HepG2 (cell line): ENCODE results near the gene MYO16. TPM values are rescaled to one million over a fixed set of nuclear protein-coding genes. Genes with fewer than 3 reads are reported as not detected.

Experiments used
- ATAC-seq: fragments of 200-7000 bp; cut with Tn5 transposase; 3 replicates; pipeline ENCODE4 v1.9.1; 2020; ENCODE audit warnings: mild to moderate bottlenecking, moderate library complexity
- BruUV-seq: library from RNA; stranded (reverse); fragments of 400-500 nt; replicated peaks from 2 replicates; lab custom pipeline; 2021; lab: Mats Ljungman, UMichigan
- CTCF ChIA-PET: fragments of 300-600 bp; formaldehyde crosslinking; extraction: SDS; loops from one replicate; lab custom pipeline; 2021; ENCODE audit warnings: low total read pairs, inconsistent platforms, low intra/inter-chr PET ratio; lab: Yijun Ruan, JAX
- POLR2A ChIA-PET: fragments of 350-600 bp; sonication (Branson Sonifier 250); formaldehyde crosslinking; loops from one replicate; lab custom pipeline; 2020; ENCODE audit warnings: antibody characterized with exemption, inconsistent platforms; lab: Yijun Ruan, JAX
- DNase-seq: peaks from one replicate; pipeline ENCODE4 v3.0.0-alpha.2; 2015; ENCODE audit warnings: low spot score
- FAIRE-seq: peaks from 3 replicates; lab custom pipeline; 2011; peaks lifted over from hg19 to GRCh38; lab: Jason Lieb, UNC
- H2AFZ ChIP-seq: one replicate; pipeline ENCODE4 v1.6.1; 2011; ENCODE audit warnings: low read length, inconsistent platforms
- H3K27ac ChIP-seq: fragments of 300-600 bp; 3 replicates; pipeline ENCODE4 v1.8.0; 2011; ENCODE audit warnings: mixed run types, mild to moderate bottlenecking, mixed read lengths, low read length, inconsistent platforms; ENCODE audit not compliant: insufficient read depth; ENCODE audit errors: extremely low read length
- H3K27me3 ChIP-seq, 2 experiments: fragments of 200-600 bp in 1 of 2; 2 replicates in 1 of 2; 3 replicates in 1 of 2; pipeline versions ENCODE4 v1.6.0 to v1.8.0; 2011; ENCODE audit warnings: low read length in 2 of 2, mild to moderate bottlenecking in 2 of 2, moderate library complexity in 2 of 2, inconsistent platforms in 1 of 2; ENCODE audit not compliant: insufficient read depth in 2 of 2, control insufficient read depth in 1 of 2
- H3K36me3 ChIP-seq, 2 experiments: fragments of 200-600 bp in 1 of 2; replicated peaks in 1 of 2; 2 replicates in 1 of 2; 3 replicates in 1 of 2; pipeline versions ENCODE4 v1.5.1 to v1.8.0; 2011; ENCODE audit warnings: low read length in 2 of 2, inconsistent platforms in 1 of 2; ENCODE audit not compliant: insufficient read depth in 2 of 2, control insufficient read depth in 1 of 2
- H3K4me1 ChIP-seq: 2 replicates; pipeline ENCODE4 v1.5.1; 2012; ENCODE audit warnings: low read length, inconsistent platforms; ENCODE audit not compliant: insufficient read depth
- H3K4me2 ChIP-seq: 2 replicates; pipeline ENCODE4 v1.6.0; 2011; ENCODE audit warnings: low read depth, low read length, inconsistent platforms
- H3K4me3 ChIP-seq, 3 experiments: fragments of 200-600 bp in 1 of 3; sonication (generic), shearing (Covaris generic) in 1 of 3; replicated peaks in 1 of 3; 2 replicates each; pipeline ENCODE4 v1.5.1; 2011 to 2016; ENCODE audit warnings: low read length in 3 of 3, inconsistent platforms in 2 of 3, low read depth in 2 of 3, mild to moderate bottlenecking in 2 of 3, control low read depth in 1 of 3, mixed read lengths in 1 of 3; ENCODE audit not compliant: insufficient read depth in 1 of 3
- H3K79me2 ChIP-seq: one replicate; pipeline ENCODE4 v1.6.1; 2011; ENCODE audit warnings: low read length, inconsistent platforms; ENCODE audit not compliant: insufficient read depth
- H3K9ac ChIP-seq: 2 replicates; pipeline ENCODE4 v1.6.0; 2011; ENCODE audit warnings: mild to moderate bottlenecking, low read depth, low read length, inconsistent platforms; ENCODE audit not compliant: insufficient read depth
- H3K9me3 ChIP-seq: 2 replicates; pipeline ENCODE4 v1.5.1; 2012; ENCODE audit warnings: mild to moderate bottlenecking, low read length
- H4K20me1 ChIP-seq: 2 replicates; pipeline ENCODE4 v1.6.0; 2011; ENCODE audit warnings: inconsistent platforms, mild to moderate bottlenecking, low read length, moderate library complexity; ENCODE audit not compliant: insufficient read depth
- ATF7 ChIP-seq, 2 experiments: fragments of 450-650 bp in 1 of 2; sonication (generic) in 1 of 2; formaldehyde crosslinking in 1 of 2; IDR thresholded peaks; 2 replicates each; pipeline versions ENCODE4 v1.4.0 to v1.6.1; 2016 to 2020; ENCODE audit warnings: antibody characterized with exemption in 1 of 2, mild to moderate bottlenecking in 1 of 2, missing genetic modification reagents in 1 of 2
- GZF1 ChIP-seq: sonication (generic); formaldehyde crosslinking; IDR thresholded peaks from 2 replicates; pipeline ENCODE4 v1.5.1; 2020; ENCODE audit warnings: mild to moderate bottlenecking, missing genetic modification reagents
- HOXA7 ChIP-seq: sonication (generic); formaldehyde crosslinking; IDR thresholded peaks from 2 replicates; pipeline ENCODE4 v1.8.1; 2022; ENCODE audit warnings: mild to moderate bottlenecking, missing genetic modification reagents, moderate library complexity
- MATR3 ChIP-seq: sonication (generic); formaldehyde crosslinking; IDR thresholded peaks from 2 replicates; pipeline ENCODE4 v1.4.0; 2020; ENCODE audit warnings: missing genetic modification reagents
- SKIL ChIP-seq: sonication (generic); formaldehyde crosslinking; IDR thresholded peaks from 2 replicates; pipeline ENCODE4 v1.8.0; 2022; ENCODE audit warnings: missing genetic modification reagents, mild to moderate bottlenecking, moderate library complexity, borderline replicate concordance
- SNAPC4 ChIP-seq: sonication (generic); formaldehyde crosslinking; IDR thresholded peaks from 2 replicates; pipeline ENCODE4 v1.4.0; 2020; ENCODE audit warnings: mild to moderate bottlenecking, missing genetic modification reagents
- SNRNP70 ChIP-seq: fragments of 200-400 bp; formaldehyde crosslinking; IDR thresholded peaks from 2 replicates; pipeline ENCODE4 v1.6.1; 2017; ENCODE audit warnings: mild to moderate bottlenecking, low read depth, low read length, moderate library complexity
- TCF12 ChIP-seq, 2 experiments: fragments of 450-650 bp in 1 of 2; sonication (generic) in 1 of 2; formaldehyde crosslinking in 1 of 2; IDR thresholded peaks; 2 replicates each; pipeline versions ENCODE4 v1.6.1 to v1.8.0; 2017 to 2022; ENCODE audit warnings: antibody characterized with exemption in 1 of 2, mild to moderate bottlenecking in 1 of 2, missing genetic modification reagents in 1 of 2, moderate library complexity in 1 of 2
- ZBTB20 ChIP-seq: sonication (generic); formaldehyde crosslinking; IDR thresholded peaks from 2 replicates; pipeline ENCODE4 v1.8.1; 2023; ENCODE audit warnings: missing genetic modification reagents, low read depth, mild to moderate bottlenecking, borderline replicate concordance
- ZBTB7A ChIP-seq: sonication (generic); formaldehyde crosslinking; IDR thresholded peaks from 2 replicates; pipeline ENCODE4 v1.8.0; 2022; ENCODE audit warnings: mild to moderate bottlenecking, missing genetic modification reagents
- ZEB1 ChIP-seq: IDR thresholded peaks from 2 replicates; pipeline ENCODE4 v1.6.1; 2012; ENCODE audit warnings: mild to moderate bottlenecking, low read depth, inconsistent platforms; ENCODE audit not compliant: insufficient replicate concordance
- ZNF660 ChIP-seq: sonication (generic); formaldehyde crosslinking; IDR thresholded peaks from 2 replicates; pipeline ENCODE4 v1.5.1; 2020; ENCODE audit warnings: mild to moderate bottlenecking, low read depth, missing genetic modification reagents, borderline replicate concordance
- ZNF781 ChIP-seq: sonication (generic); formaldehyde crosslinking; IDR thresholded peaks from 2 replicates; pipeline ENCODE4 v1.5.1; 2020; ENCODE audit warnings: borderline replicate concordance, mild to moderate bottlenecking, missing genetic modification reagents; ENCODE audit errors: not compliant biosample characterization
- ZSCAN21 ChIP-seq: sonication (generic); formaldehyde crosslinking; IDR thresholded peaks from 2 replicates; pipeline ENCODE4 v1.8.0; 2022; ENCODE audit warnings: mild to moderate bottlenecking, missing genetic modification reagents, moderate library complexity, borderline replicate concordance
- WGBS: methylation state at CpG from one replicate; pipeline ENCODE4 v1.1.6; 2017; ENCODE audit warnings: low lambda C conversion rate; 5-methylcytosine and 5-hydroxymethylcytosine counted together
- in situ Hi-C: cut with HindIII; loops from 2 replicates; pipeline ENCODE4 v1.10.0; 2017; ENCODE audit warnings: low pct_unique_long_range_greater_than_20kb; ENCODE audit not compliant: extremely low pct_ligation_motif_present
- intact Hi-C: fragments of 100-400 bp; cut with micrococcal nuclease; formaldehyde crosslinking; loops from one replicate; pipeline ENCODE4 v1.10.0; 2022; ENCODE audit not compliant: unreplicated experiment
- polyA plus RNA-seq, 8 experiments: library from polyadenylated mRNA; depleted of rRNA in 3 of 8; stranded (reverse) in 7 of 8; unstranded in 1 of 8; fragments of >200 nt; fragmentation: Illumina TruSeq in 4 of 8; extraction: Trizol in 4 of 8; gene quantifications; 2 replicates each; pipeline versions ENCODE4 v1.2.1 to v1.2.3, GENCODE V29; 2011 to 2016; ENCODE audit warnings: low read depth in 4 of 8, missing spikeins in 1 of 8, mixed read lengths in 1 of 8; ENCODE audit not compliant: insufficient read depth in 1 of 8
- total RNA-seq, 5 experiments: library from RNA; depleted of rRNA; stranded (reverse); fragments of >200 nt; fragmentation: Illumina TruSeq; extraction: Trizol; gene quantifications; 2 replicates each; pipeline ENCODE4 v1.2.3, GENCODE V29; 2016; ENCODE audit warnings: low read depth in 1 of 5

MYO16 gene
- total and polyA plus RNA-seq, 2 of the 13 experiments (the other 11 are each of a cell fraction or from before 2014, with no cell fraction given), result not detected

- no peak for TF ChIP-seq SNAPC4
- no peak for TF ChIP-seq GZF1 (CRISPR knock-in tag)
- no peak for TF ChIP-seq TCF12 (IDR thresholded peaks at IDR 0.05)
- no peak for TF ChIP-seq TCF12 (CRISPR knock-in tag; IDR thresholded peaks at IDR 0.05)
Measured at GRCh38 chr13:108690726-108691125, 61.3 kb downstream of the MYO16 start (continued).

DNA sequence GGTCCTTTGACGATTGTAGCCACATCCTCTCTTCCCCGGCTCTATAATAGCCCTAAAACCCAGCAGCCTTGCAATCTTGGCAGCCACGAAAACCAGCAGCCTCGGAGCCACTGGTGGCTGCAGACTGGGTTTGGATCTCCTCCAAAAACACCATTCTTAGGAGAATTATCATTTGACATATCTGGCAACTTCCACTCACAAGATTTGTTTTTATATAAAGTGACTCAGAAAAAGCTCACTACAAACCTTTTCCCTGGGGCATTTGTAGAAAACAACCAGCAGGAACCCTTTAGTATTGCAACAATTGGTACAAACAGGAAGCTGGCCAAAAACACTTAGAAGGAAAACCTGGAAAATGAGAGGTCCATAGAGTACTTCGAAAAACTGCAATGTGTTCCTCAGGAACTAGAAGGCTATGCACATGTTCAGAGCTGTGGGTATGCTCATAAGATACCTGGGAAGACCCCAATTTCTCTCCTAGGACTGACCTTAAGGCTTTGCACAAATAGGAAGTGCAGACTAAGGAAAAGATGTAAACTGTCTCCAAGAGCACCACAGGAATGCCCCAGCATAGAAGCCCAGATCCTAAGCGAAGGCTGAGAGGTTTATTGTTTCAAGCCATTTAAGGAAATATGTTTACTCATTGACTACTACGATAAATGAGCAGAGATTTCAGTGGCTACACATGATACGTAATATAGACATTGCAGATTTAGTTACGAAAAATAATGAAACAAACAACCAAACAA is 71.2 kb downstream of the MYO16 start:
- no TSS peak for BruUV-seq
- POLR2A ChIA-PET, result no interaction called here
- H3K9me3 ChIP-seq, result peaks cover 50% of the 10 kb centered on the region
- H3K4me2 ChIP-seq, result no peak overlapping the region
- H4K20me1 ChIP-seq, result no peaks in the 10 kb centered on the region
- no peaks in the 10 kb centered on the region for H3K4me1 ChIP-seq
- intact Hi-C loops, result no loop called here
- no peaks in the 10 kb centered on the region for H3K27me3 ChIP-seq
- ATAC-seq (no peak), DNase-seq (no peak), FAIRE-seq (no peak)
- no peak overlapping the region for H3K4me3 ChIP-seq
- no peak overlapping the region for H3K27ac ChIP-seq
- no peaks in the 10 kb centered on the region for H3K79me2 ChIP-seq
- in situ Hi-C loops, result no loop called here
- no peaks in the 10 kb centered on the region for H3K36me3 ChIP-seq
- no peak overlapping the region for H3K9ac ChIP-seq
- CTCF ChIA-PET, result no interaction called here
- H2AFZ ChIP-seq, result no peak overlapping the region
- WGBS, result 2% methylated on average over 9 of the region's 9 CpGs
- no peak for TF ChIP-seq ZBTB7A (CRISPR knock-in tag)
- no peak for TF ChIP-seq ZNF781 (CRISPR knock-in tag)
- no peak for TF ChIP-seq ZEB1
- no peak for TF ChIP-seq SNRNP70
- TF ChIP-seq MATR3 (CRISPR knock-in tag), result no peak
- no peak for TF ChIP-seq ZSCAN21 (CRISPR knock-in tag)
- TF ChIP-seq ZBTB20 (CRISPR knock-in tag), result no peak
- TF ChIP-seq SKIL (CRISPR knock-in tag), result no peak
- no peak for TF ChIP-seq HOXA7 (CRISPR knock-in tag)
- TF ChIP-seq ZNF660, result no peak
- no peak for TF ChIP-seq ATF7 (IDR thresholded peaks at IDR 0.05)
- TF ChIP-seq ATF7 (CRISPR knock-in tag; IDR thresholded peaks at IDR 0.05), result no peak
